Activated CD8-positive, alpha-beta memory T cell treated with anti-CD3 and anti-CD28 coated beads, Interleukin-2, amount 50 U/mL, for 24 hours (primary cell): ENCODE results near the gene TRAF3IP1.
"Not testable (repeated sequence)": the region's sequence is repeated elsewhere in the genome, so short reads cannot be mapped to it uniquely, and the experiment has no call there.

Experiments used
- DNase-seq: peaks from one replicate; pipeline ENCODE4 v3.0.0-alpha.2; 2020; ENCODE audit errors: extremely low read depth

TRAF3IP1 gene

DNA sequence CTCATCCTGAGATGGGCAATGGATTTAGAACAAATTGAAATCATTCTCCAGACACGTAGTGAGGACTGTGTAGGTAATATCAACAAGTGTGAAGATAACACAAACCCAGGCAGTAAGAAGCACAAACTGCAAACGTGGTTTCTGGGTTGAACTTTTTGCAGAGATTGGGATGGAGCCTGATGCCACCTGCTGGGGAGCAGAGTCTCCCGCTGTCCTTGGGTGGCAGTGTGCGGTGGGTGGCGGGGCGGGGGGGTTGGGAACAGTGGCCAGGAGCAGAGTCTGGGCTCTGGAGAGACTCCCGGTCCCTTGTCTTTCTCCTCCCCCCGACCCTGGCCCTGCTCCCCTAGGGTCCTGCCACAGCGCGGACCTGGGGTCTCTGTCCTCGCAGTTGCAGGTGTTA is 19.5 kb downstream of the TRAF3IP1 start:
- no peak for DNase-seq

DNA sequence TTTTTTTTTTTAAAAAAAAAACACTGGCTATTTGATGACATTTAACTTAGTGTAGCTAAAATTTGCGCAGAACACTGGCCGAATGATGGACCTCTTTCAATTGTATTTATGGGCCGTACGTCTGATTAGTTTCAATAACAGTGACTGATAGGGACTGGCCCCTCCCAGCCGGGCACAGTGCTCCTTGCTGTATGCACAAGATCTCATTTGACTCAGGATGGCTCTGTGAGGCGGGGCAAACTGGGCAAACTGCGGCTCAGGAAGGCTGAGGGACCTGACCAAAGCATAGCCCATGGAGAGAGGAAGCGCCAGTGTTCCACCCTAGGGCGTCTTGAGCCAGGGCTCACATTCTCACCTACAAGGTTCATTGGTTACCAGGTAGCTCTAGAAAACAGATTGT is 21.2 kb downstream of the TRAF3IP1 start:
- no peak for DNase-seq

DNA sequence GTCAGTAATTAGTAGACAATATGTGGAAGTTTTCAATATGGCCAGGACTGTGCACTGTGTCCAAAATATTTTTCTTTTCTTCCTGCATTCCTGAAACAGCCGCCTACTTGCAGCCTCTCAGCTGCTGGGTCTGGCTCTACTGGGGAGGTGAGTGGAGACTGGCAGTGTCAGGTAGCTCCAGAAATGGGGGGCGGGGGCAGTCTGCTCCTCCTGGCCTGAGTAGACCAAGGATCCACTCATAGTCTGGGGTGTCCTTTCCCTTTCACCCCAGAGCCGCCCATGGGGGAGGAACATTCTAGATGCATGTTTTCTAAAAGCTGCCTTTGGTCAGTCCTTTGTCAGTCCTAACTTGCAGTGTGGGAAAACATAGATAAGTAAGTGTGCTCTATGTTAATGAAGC is 23.7 kb downstream of the TRAF3IP1 start:
- DNase-seq, result no peak

DNA sequence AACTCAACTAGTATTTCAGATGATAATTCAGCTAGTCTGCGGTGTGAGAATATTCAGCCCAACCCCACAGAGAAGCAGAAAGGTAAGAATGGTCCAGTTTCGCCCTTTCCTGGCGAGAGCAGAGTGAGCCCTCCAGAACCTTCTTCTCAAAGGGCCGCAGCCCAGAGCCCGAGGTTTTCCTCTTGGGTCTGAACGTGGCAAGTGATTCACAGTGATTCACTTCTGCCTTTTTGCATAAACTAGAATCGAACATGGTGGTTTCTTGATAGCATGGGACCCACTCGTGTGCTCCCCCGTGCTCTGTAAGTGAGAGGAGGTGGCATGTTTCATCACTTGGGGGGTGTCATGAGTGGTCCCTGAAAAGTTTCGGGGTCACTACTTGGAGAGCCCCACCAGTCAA is 24.2 kb downstream of the TRAF3IP1 start:
- DNase-seq, result no peak

DNA sequence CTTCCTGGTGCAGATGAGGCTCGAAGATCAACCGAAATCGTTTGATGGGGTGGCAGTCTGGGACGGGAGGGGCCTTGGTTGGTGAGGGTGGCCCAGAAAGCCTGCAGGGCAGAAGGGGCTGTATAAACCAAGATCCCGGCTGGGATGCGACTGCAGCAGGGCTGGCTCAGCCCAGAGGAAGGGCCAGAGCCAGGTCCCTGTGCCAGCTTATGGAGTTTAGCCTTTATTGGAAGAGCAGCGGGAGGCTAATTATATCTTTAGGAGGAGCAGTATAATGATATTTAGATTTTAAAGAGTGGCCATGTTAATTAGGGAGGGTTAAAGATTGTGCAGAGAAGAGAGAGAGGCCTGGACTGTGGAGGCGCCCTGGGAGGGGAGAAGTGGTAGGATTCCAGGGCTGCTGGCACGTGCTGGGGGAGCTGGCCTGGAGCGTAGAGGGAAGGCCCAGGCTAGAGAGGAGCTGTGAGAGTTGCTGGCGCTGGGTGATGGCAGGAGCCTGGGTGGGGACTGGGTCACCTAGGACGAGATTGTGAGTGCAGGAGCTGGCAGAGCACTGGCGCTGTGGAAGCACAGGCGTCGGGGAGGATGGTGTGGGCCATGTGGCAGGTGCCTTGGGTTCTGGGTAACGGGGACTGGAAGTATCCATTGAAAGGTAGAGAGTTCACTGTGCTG is 25.1 kb downstream of the TRAF3IP1 start:
- DNase-seq, result no peak

DNA sequence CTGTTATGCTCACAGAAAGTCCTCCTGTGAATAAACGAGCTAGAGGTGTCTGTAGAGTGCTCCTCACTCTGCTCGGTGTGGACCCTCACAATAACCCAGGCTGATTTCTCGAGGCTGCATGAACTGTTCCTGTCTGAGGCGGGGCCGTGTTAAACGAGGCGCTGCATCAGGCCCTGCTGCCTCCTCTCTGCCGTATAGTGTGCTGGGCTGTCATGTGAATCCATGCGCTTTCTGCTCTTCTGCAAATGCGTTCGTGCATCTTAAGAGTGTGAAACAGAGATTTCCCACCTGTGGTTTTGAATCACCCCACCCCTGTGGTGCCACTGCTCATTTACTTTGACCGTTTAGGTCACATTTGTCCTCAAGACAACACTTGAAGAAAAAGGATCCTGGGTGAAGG is 26.2 kb downstream of the TRAF3IP1 start:
- no peak for DNase-seq

DNA sequence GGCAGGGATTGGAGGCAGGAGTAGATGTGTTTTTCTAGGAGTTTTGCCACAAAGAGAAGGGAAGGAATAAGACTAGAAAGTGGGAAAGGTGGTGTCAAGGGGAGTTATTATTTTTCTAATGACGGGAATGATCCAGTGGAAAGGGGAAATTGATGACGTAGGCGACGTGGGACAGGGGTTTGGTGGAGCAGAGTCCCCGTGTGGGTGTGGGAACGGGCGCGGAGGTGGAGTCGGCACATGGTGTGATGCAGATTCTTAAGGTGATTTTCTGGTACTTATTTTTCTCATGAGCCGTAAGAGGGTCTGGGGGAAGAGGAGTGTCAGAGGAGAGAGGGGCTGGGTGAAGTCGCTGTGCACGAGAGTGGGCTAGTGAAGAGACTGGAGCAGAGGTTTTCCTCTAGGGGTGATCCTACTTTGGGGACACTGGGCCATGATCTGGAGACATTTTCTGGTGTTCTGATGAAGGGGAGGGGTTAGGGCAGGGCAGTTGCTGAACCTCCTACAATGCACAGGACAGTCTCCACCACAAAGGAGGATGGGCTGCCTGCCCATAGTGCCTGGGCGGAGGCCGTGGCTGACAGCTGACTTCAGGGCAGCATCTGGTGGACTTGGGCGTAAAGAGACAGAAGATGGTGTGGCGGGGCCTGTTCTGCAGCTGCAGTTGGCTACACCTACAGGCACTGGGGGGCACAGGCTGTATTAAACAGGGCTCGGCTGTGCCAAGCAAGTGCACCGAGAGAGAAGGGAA is 30.0 kb downstream of the TRAF3IP1 start:
- no peak for DNase-seq

DNA sequence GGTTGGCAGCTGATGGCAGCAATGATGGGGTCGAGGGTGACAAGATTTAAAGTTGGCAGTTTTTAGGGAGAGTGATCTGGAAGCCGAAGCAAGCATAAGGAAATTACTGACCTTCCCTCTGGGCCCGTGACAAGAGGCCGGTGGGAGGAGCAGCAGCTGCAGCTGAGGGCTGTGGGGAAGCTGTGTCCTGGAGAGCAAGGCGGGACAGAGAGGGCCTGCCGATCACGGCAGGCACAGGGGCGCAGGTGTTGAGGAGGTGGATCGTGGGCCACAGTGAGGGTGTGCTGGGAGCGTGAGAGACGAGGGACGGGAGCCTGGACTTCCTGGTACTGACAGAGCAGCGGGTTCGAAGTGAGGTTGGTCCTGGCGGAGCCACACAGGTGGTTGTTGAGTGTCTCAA is 31.0 kb downstream of the TRAF3IP1 start:
- no peak for DNase-seq

DNA sequence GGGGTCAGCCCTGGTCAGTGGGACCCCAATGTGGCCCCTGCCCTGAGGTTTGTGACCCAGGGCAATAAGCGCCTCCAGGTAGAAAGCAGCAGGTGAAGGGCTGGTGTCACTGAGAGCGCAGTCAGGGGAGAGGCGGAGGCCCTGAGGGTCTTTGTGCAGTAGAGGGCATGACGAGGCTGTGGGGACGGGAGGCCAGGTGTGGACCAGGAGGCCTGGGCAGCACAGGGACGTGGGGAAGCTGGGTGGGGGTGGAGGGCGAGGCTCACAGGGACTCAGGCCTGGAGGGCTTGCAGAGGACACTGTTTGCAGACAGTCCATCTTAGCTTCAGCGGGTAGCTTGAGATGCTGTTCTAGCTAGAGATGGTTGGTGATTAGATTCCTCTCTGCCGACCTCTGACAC is 32.0 kb downstream of the TRAF3IP1 start:
- DNase-seq, result no peak

DNA sequence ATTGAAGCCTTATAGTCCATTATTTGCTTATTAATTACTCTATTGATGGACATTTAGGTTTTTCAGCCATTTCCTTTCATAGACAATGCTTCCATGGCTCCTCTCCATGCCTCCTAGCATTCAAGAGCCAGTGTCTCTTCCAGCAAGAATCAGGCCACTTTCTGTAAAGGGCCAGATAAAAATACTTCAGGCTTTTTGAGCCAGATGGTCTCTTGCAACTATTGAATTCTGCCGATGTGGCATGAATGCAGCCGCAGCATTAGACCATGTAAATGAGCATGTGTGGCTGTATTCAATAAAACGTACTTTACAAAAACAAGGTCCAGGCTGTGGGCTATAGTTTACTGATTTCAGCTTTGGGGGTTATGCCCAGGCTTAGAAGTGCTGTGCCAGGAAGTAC is 38.5 kb downstream of the TRAF3IP1 start:
- DNase-seq, result no peak

DNA sequence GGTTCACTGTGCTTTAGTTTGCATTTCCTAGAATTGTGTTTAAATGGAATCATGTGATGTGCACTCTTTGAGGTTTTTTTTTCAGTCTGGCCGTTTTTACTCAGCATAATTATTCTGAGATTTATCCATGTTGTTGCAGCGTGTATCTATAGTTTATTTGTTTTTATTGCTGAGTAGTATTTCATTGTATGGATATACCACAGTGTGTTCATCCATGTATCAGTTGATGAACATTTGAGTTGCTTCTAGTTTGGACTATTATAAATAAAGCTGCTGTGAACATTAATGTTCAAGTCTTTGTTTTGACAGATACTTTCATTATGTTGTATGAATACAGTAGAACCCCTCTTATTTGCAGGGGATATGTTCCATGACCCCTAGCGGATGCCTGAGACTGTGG is 39.1 kb downstream of the TRAF3IP1 start:
- DNase-seq, result no peak

DNA sequence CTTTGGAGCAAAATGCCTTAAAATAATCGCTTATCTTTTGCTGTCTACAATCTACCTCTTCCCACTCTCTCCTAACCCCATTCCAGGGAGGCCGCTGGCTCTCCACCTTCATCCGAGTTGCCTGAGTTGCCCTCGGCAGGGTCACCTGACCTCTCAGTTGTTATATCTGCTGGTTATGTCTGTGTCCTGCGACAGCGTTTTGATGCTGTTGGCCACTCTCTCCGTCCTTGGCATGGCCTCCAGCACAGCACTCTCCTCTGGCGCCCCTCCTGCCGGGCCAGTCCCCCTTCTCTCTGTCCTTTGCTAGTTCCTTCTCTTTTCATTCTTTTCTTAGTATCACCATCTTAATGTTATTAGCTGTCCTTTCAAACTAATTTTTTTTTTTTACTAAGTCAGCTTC is 41.6 kb downstream of the TRAF3IP1 start:
- DNase-seq, result no peak

DNA sequence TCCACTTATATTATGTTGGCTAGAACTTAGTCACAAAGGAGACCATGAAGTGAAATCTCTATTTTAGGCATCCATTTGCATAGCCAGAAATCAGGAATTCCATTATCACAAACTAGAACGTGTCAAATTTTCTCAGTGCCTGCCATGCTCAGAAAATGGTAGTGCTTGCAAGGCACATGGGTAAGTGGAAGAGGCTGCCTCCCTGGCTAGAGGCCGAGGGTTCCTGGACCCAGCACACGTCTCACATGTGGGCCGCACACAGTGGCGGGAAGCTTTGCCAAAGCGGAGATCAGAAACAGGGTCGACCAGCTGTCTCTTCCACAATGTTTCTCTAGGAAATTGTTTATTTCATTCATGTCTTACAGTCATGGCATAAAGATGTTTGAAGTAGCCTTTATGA is 42.3 kb downstream of the TRAF3IP1 start:
- DNase-seq, result no peak

DNA sequence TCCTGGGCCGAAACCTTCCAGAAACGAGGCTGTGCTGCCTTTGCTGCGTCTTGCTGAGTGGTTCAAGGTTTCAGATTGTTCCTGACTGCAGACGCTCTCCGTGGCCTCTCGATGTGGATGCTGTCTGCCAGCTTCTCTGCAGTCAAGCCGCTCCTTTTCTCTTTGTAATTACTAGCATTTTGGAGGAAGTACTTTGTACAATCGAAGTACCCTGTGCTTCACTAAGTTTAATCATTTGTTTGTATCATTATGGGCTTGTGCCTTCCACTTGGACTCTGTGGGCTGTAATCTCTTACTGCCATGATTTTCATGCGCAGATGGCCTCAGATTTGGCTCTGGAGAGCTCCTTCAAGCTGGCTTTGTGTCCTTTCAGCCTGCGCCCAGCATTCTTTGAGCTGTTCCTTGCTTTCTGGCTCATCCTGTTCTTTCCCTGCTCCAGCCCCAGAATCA is 49.3 kb downstream of the TRAF3IP1 start:
- no peak for DNase-seq

DNA sequence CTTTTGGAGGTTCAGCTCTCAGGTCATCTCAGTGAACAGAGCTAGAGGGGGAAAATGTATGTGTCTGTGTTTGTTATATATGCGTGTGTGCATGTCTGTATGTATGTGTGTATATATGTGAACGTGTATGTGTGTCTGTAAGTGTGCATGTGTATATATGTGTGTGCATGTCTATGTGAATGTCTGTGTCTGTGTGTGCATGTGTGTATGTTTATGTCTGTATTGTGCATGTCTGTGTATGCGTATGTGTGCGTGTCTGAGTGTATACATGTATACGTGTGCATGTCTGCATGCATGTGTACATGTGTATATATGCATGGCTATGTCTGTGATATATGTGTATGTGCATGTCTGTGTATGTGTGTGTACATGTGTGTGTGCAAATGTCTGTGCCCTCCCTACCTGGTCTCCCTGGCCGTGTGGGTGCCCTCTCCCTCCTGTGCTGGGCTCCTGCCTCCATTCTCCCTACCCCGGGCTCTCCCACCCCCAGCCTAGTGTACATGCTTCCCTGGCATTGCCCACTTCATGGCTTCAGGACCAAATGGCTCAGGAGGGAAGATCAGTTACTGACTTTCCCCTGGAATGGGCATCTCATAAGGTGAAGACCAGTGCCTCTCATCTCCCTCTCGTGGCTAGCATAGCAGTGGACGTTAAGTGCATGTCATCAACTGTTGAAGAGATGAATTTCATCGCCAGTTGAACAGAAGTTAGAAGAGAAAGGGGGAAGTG is 49.9 kb downstream of the TRAF3IP1 start:
- DNase-seq, result no peak

DNA sequence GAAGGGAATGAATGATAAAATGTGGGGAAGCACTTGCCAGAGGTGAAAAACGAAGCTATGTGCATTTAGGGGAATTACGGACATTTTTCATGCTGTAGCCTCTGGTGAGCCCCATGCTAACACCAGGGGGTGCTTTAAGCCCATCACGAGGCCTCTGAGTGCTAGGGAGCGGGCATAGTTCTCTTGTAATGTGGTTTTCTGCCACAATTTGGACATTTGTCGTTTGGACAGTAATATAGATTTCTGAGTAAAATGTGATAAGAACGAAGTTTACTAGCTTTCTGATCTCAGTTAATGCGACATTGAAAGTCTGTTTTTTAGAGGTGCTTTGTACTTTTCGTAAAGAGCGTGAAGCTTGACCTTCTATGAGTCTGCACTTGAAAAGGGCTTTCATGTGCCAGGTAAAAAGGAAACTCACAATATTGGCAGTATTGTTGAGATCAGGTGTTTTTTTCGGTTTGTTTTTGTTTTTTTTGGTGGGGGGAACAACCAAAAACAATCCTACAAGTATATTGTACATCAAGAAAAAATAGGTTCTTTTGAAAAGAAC is 50.6 kb downstream of the TRAF3IP1 start:
- DNase-seq, result no peak

DNA sequence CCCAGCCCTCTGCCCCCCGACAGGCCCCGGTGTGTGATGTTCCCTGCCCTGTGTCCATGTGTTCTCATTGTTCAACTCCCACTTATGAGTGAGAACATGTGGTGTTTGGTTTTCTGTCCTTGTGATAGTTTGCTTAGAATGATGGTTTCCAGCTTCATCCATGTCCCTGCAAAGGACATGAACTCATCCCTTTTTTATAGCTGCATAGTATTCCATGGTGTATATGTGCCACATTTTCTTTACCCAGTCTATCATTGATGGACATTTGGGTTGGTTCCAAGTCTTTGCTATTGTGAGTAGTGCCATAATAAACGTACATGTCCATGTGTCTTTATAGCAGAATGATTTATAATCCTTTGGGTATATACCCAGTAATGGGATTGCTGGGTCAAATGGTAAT is 52.0 kb downstream of the TRAF3IP1 start:
- DNase-seq, result not testable (repeated sequence)

DNA sequence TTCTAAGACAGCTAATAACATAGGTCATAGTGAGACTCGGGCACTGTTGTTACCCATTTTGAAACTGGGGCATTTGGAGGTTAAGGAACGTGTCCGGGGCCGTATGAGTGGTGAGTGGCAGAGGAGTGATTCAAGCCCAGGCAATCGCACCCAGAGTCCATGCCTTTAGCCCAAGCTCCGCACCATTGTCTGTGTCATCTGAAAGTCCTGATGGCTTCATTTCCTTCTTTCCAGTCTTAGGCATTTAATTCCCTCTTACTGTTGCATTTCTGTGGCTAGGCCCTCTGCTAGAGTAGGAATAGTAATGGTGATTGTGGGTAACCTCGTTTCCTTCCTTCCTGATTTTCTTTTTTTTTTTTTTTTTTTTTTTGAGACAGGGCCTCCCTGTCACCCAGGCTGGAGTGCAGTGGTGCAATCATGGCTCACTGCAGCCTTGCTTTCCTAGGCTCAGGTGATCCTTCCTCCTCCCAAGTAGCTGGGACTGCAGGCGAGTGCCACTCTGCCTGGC is 56.6 kb downstream of the TRAF3IP1 start:
- DNase-seq, result no peak

DNA sequence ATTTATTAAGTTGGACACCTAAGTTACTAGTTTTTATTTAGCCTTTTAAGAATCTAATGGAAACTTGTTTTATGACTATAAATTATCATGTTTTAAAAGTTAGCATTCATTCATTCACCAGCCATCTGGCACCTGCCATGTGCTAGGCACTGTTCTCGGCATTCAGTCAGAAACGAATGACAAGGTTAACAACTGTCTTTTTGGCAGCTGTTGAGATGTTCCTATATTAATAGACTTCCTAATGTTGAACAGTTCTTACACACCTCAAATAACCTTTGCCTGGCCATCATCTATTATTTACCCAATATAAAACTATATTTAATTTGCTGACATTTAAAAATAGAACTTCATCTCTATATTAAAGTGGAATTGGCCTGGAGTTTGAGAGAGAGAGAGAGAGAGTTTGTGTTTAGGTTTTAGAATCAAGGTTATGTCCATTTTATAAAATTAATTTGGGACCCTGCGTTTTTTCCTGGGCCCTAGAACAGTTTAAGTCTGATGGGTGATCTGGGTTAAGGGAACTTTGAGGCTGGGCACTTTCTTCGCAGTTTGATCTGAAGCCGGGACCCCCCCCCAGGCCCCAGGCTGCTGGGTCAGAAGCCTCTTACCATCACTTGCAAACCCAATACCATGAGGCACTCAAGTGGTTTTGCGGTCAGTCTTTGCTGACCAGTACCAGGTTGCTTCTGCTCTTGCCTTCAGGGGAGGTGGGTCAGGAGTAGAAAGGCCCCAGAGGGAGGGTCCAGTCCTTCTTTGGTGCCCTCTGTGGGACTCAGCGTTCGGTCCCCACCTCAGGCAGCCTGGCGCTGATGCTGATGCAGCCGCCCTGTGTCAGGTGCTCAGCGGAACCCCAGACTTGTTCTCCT is 58.1 kb downstream of the TRAF3IP1 start:
- no peak for DNase-seq

DNA sequence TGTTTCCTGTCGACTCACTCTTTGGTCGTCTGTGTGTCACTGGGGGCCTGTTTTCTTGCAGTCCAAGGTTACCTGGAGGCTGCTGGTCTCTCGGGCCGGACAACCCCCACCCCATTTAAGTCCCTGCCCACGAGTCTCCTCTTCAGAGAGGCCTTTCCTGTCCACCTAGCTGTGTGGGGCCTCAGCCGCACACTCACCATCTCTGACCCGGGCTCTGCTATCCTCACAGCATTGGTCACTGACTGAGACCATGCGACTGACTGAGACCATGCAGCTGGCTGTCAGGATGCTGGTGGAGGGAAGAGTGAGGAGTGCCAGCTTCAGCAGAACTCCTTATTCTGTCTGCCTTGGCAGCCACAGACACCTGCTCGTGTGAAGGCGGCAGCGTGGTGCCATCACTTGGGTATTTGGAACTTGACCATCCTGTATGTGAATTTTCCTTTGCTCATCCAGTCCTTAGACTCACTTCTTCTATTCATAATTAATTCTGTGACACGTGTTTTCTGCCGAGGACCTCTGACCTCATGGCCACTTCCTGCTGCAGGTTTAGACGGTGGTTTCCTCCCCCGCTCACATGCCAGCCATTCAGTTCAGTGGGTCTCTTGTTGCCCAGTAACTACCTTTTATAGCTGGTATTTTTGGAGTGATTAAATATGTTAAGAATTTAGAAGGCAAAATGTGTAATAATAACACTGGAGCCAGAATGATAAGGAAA is 58.9 kb downstream of the TRAF3IP1 start:
- no peak for DNase-seq

DNA sequence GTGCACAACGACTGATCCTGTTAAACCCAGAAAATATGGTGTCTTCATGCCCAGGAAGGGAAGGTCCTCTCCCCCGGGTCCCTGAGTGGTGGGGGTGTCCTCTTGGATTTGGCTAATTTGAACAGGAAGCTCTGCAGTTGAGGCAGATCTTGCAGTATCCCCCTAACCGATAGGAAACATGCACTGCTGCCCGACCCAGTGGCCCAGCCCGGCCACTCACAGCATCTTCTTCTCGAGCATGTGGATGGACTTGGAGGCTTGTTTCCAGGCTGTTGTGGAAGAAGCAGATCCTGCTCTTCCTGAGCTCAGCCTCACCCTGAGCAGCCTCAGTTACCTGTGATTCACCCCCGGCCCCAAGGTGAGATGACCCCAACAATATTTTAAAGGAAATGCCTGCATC is 60.0 kb downstream of the TRAF3IP1 start:
- DNase-seq, result no peak
